PFSK-1 (cell line): Measurements from ENCODE around the gene SIPA1.

Experiments used
- FOXP2 ChIP-seq: optimal IDR thresholded peaks from 2 replicates; pipeline ENCODE3; 2011; ENCODE audit warnings: borderline replicate concordance, control low read depth, inconsistent platforms; ENCODE audit not compliant: insufficient read depth; ENCODE audit errors: extremely low read length, extremely low read depth
- POLR2AphosphoS5 ChIP-seq: IDR thresholded peaks from 2 replicates; pipeline ENCODE4 v1.6.1; 2012; ENCODE audit warnings: low read depth, mild to moderate bottlenecking, control low read depth, low read length, moderate library complexity
- REST ChIP-seq, 2 experiments: IDR thresholded peaks; 2 replicates each; pipeline versions ENCODE4 v1.6.1 to v1.8.0; 2011 to 2012; ENCODE audit warnings: low read depth in 2 of 2, low read length in 2 of 2, control low read depth in 1 of 2, inconsistent platforms in 1 of 2, mild to moderate bottlenecking in 1 of 2, moderate library complexity in 1 of 2; ENCODE audit not compliant: insufficient read depth in 1 of 2
- SIN3A ChIP-seq: IDR thresholded peaks from 2 replicates; pipeline ENCODE4 v1.6.1; 2012; ENCODE audit warnings: mild to moderate bottlenecking, low read length, moderate library complexity, borderline replicate concordance; ENCODE audit not compliant: insufficient read depth
- TAF1 ChIP-seq: IDR thresholded peaks from 2 replicates; pipeline ENCODE4 v1.6.1; 2012; ENCODE audit warnings: low read length, control low read depth, borderline replicate concordance; ENCODE audit not compliant: insufficient read depth

GRCh38 chr11:65622011-65622410 is 15.9 kb upstream of the SIPA1 start:
- TF ChIP-seq REST (IDR thresholded peaks at IDR 0.05; ENCODE audit: insufficient read depth in 1 of 2, low read depth in 2 of 2, low read length in 2 of 2) (no peak), POLR2AphosphoS5 (no peak), SIN3A (no peak), TAF1 (no peak), FOXP2 (no peak)
